GM12891 (cell line): ENCODE data around the gene FN3KRP.

Experiments
- DNase-seq: peaks from one replicate; pipeline ENCODE4 v3.0.0; 2011; ENCODE audit warnings: low spot score; ENCODE audit not compliant: insufficient read length
- FAIRE-seq: peaks from 2 replicates; lab custom pipeline; 2011; peaks lifted over from hg19 to GRCh38; lab: Jason Lieb, UNC
- PAX5 ChIP-seq: IDR thresholded peaks from 2 replicates; pipeline ENCODE4 v1.6.1; 2011; ENCODE audit warnings: low read length, moderate library complexity, mild to moderate bottlenecking; ENCODE audit not compliant: insufficient read depth, severe bottlenecking
- POLR2A ChIP-seq: IDR thresholded peaks from 2 replicates; pipeline ENCODE4 v1.6.1; 2011; ENCODE audit warnings: low read depth, low read length, control low read depth
- POLR2AphosphoS5 ChIP-seq: IDR thresholded peaks from 2 replicates; pipeline ENCODE4 v1.6.1; 2011; ENCODE audit warnings: low read depth, low read length, control low read depth
- POU2F2 ChIP-seq: IDR thresholded peaks from 2 replicates; pipeline ENCODE4 v1.6.1; 2011; ENCODE audit warnings: low read depth, mild to moderate bottlenecking, control low read depth, low read length, moderate library complexity
- SPI1 ChIP-seq: IDR thresholded peaks from 2 replicates; pipeline ENCODE4 v1.6.1; 2011; ENCODE audit warnings: low read depth, low read length, control low read depth
- TAF1 ChIP-seq: IDR thresholded peaks from 2 replicates; pipeline ENCODE4 v1.6.1; 2011; ENCODE audit warnings: low read depth, low read length, control low read depth

Gene FN3KRP

DNA sequence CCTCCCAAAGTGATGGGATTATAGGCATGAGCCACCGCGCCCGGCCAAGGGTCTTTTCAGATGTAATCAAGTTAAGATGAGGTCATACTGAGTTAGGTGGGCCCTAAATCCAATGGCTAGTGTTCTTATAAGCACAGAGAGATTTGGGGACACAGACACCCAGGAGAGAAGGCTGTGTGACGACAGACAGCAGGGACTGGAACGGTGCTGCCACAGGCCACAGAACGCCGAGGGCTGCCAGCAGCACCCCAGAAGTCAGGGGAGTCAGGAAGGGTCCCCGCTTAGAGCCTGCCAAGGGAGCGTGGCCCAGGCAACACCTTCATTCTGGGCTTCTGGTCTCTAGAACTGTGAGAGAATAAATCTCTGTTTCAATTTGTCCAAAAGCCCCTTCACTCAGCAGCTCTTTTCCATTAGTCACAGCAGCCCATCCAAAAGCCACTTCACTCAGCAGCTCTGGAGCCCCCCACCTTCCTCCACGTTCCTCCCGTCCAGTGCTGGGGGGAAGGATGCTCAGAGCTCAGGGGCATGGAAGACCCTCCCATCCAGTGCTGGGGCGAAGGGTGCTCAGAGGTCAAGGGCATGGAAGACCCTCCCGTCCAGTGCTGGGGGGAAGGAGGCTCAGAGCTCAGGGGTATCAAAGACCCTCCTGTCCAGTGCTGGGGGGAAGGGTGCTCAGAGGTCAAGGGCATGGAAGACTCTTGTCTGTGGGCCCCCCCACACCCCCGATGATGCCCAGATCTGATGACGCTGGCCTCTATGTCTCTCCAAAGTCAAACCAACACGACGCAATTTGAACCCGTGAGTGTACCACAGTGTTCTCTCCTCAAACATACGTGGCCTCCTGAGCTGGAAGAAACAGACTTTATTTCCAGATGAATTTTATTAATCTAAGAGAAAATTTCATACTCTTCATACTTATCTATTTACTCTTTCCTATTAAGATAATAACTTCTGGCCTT is 29.9 kb upstream of the FN3KRP start:
- TF ChIP-seq POLR2AphosphoS5, result no peak
- no peak for TF ChIP-seq PAX5
- TF ChIP-seq TAF1, result no peak
- no peak for TF ChIP-seq POU2F2
- TF ChIP-seq SPI1, result no peak
- DNase-seq, result no peak
- FAIRE-seq, result no peak

DNA sequence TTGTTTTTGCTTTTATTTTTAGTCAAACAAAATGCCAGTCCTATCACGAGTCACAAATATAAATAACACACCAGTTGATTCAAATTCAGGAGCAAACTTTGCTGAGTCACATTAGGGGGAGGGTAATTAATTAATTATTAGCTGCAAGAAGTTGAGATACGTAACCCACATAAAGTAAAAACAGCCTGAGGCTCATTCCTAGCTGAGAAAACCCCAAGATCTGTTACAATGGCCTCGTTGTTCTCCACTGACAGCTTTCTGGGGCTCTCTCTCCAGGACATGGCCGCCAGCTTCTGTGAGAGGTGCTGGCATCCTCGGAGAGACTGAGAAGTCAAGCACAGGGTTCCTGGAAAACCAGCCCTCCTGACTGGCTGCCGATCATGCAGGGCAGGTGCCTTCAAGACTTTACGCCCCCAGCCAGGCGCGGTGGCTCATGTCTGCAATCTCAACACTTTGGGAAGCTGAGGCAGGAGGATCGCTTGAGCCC is 29.1 kb upstream of the FN3KRP start:
- no peak for DNase-seq
- FAIRE-seq, result no peak
- no peak for TF ChIP-seq SPI1
- TF ChIP-seq POLR2A, result no peak

DNA sequence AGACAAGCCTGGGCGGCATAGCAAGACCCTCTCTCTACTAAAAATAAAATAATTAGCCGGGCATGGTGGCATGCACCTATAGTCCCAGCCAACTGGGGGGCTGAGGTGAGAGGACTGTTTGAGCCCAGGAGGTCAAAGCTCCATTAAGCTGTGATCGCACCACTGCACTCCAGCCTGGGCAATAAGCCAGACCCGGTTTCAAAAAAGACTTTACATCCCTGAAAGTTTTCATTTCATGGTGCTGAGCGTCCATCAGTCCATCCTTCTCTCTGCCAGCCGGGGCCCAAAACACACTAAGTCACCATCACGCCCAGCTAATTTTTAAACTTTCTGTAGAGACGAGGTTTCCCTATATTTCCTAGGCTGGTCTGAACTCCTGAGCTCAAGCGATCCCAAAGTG is 28.6 kb upstream of the FN3KRP start:
- FAIRE-seq (no peak), DNase-seq (no peak)
- TF ChIP-seq POLR2A (no peak), TAF1 (no peak), SPI1 (no peak)

- DNase-seq, result no peak
- no peak for TF ChIP-seq SPI1
- TF ChIP-seq POLR2A, result no peak
- TF ChIP-seq PAX5, result no peak
- TF ChIP-seq TAF1, result no peak
- TF ChIP-seq POU2F2, result no peak
- TF ChIP-seq POLR2AphosphoS5, result no peak
- no peak for FAIRE-seq
These were observed 27.4 kb upstream of the FN3KRP start for GRCh38 chr17:82689077-82689476.

- DNase-seq, result no peak
- no peak for FAIRE-seq
- no peak for TF ChIP-seq TAF1
- no peak for TF ChIP-seq POLR2AphosphoS5
- TF ChIP-seq POU2F2, result no peak
- TF ChIP-seq SPI1, result no peak
- no peak for TF ChIP-seq POLR2A
- no peak for TF ChIP-seq PAX5
These were observed 25.6 kb upstream of the FN3KRP start for GRCh38 chr17:82690786-82691489.

DNA sequence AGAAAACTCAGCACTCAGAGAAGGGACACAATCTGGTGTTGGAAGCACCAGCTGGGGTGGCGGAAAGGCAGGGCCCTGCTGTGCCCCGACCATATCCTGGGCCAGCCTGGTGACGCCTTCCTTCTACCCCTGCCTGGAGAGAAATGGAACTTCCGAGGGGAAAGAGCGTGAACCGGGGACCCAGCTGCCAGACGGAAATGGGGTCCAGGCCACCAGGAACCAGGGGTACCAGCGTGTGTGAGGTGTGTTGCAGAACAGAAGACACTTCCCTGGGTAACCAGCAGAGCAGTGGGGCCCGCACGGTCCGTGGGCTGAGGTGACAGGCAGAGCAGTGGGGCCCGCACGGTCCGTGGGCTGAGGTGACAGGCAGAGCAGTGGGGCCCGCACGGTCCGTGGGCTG is 24.8 kb upstream of the FN3KRP start:
- TF ChIP-seq POU2F2, result no peak
- TF ChIP-seq POLR2AphosphoS5, result no peak
- TF ChIP-seq TAF1, result no peak
- TF ChIP-seq SPI1, result no peak
- no peak for TF ChIP-seq POLR2A
- TF ChIP-seq PAX5, result no peak
- FAIRE-seq (no peak), DNase-seq (no peak)

DNA sequence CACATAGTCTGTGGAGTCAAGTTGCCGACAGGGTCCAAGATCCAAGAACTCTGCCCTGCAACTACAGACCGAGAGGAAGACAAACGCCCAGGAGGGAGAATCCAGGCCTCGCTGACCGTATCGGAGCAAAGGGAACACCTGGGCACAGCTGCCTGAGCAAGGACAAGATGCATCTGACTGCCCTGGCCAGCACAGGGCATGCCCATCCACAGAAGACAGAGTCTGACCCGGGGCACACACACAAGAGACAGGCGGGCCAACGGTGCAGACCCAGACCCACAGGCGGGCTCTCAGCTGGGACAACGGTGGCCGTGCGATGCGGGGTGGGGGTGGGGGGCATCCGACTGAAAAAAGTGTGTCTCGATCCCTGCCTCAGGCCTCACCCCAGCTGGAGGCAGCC is 24.2 kb upstream of the FN3KRP start:
- TF ChIP-seq PAX5 (no peak), POU2F2 (no peak), POLR2AphosphoS5 (no peak), TAF1 (no peak), SPI1 (no peak), POLR2A (no peak)
- DNase-seq, result no peak
- FAIRE-seq, result no peak

DNA sequence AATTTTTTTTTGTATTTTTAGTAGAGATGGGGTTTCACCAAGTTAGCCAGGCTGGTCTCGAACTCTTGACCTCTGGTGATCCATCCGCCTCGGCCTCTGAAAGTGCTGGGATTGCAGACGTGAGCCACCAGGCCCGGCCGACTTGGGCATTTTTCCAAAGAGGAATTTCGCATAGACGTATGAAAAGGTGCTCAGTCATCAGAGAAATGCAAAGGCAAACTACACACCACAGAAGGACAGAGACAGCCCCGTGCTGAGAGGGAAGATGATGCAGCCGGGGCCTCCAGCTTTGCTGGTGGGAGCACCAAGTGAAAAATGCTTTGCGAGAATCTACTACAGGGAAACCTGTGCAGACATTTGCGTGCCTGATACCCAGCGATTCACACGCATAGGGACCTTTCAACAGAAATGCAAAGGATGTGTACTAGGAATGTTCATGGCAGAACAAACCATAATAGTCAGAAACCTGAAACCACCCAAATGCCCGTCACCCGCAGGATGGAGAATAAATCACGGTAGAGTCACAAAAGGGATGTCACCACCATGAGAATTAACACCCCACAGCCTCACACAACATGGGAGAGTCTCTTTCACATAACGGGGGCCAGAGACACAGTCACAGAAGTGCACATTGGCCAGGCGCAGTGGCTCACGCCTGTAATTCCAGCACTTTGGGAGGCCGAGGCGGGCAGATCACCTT is 23.2 kb upstream of the FN3KRP start:
- DNase-seq (no peak), FAIRE-seq (no peak)
- TF ChIP-seq PAX5 (no peak), SPI1 (no peak), POLR2AphosphoS5 (no peak), TAF1 (no peak), POLR2A (no peak), POU2F2 (no peak)

- TF ChIP-seq POLR2AphosphoS5 (no peak), PAX5 (no peak), TAF1 (no peak), SPI1 (no peak), POLR2A (no peak), POU2F2 (no peak)
- no peak for FAIRE-seq
- DNase-seq, result no peak
These were observed 21.9 kb upstream of the FN3KRP start for GRCh38 chr17:82694647-82695046.
